HEK293 (cell line): Measurements from ENCODE around the gene NFATC3.

ENCODE experiments used
- CTCF ChIA-PET: fragments of 350-600 bp; formaldehyde crosslinking; extraction: SDS; loops from one replicate; lab custom pipeline; 2021; ENCODE audit warnings: antibody characterized with exemption; lab: Yijun Ruan, JAX
- POLR2A ChIA-PET: fragments of 300-600 bp; formaldehyde crosslinking; extraction: SDS; loops from one replicate; lab custom pipeline; 2020; ENCODE audit warnings: antibody characterized with exemption, inconsistent platforms; lab: Yijun Ruan, JAX
- H3K27ac ChIP-seq: fragments of 200-500 bp; sonication (Bioruptor generic); 2 replicates; pipeline ENCODE4 v1.5.1; 2014; ENCODE audit warnings: low read depth, low read length, control low read depth, inconsistent platforms; ENCODE audit errors: extremely low read depth
- H3K36me3 ChIP-seq, 2 experiments: fragments of 200-500 bp in 1 of 2; sonication (Bioruptor generic) in 1 of 2; 1 replicate in 1 of 2; 2 replicates in 1 of 2; pipeline ENCODE4 v1.5.1; 2014 to 2017; ENCODE audit warnings: inconsistent platforms in 2 of 2, low read length in 2 of 2; ENCODE audit not compliant: control insufficient read depth in 2 of 2, insufficient read depth in 1 of 2
- H3K4me1 ChIP-seq: fragments of 200-500 bp; sonication (Bioruptor generic); 2 replicates; pipeline ENCODE4 v1.5.1; 2014; ENCODE audit warnings: mild to moderate bottlenecking, low read length, inconsistent platforms; ENCODE audit not compliant: control insufficient read depth, insufficient read depth
- H3K4me3 ChIP-seq: 2 replicates; pipeline ENCODE4 v1.5.1; 2011; ENCODE audit warnings: low read depth, mild to moderate bottlenecking, control low read depth, low read length, moderate library complexity
- H3K9me3 ChIP-seq: fragments of 200-500 bp; sonication (Bioruptor generic); 2 replicates; pipeline ENCODE4 v1.5.1; 2014; ENCODE audit warnings: low read depth, low read length, inconsistent platforms; ENCODE audit not compliant: control insufficient read depth, insufficient read depth
- GLI2 ChIP-seq: fragments of 450-650 bp; formaldehyde crosslinking; IDR thresholded peaks from 2 replicates; pipeline ENCODE4; 2017; ENCODE audit warnings: missing biosample characterization, missing genetic modification characterization, low read depth, borderline replicate concordance
- HIC1 ChIP-seq: fragments of 450-650 bp; formaldehyde crosslinking; IDR thresholded peaks from 2 replicates; pipeline ENCODE4 v1.5.1; 2016; ENCODE audit warnings: missing biosample characterization, missing genetic modification characterization
- ZBTB11 ChIP-seq: fragments of 450-650 bp; formaldehyde crosslinking; conservative IDR thresholded peaks from 2 replicates; pipeline ENCODE4 v1.5.1; 2016; ENCODE audit warnings: low read depth, missing biosample characterization, missing genetic modification characterization
- ZBTB20 ChIP-seq: fragments of 450-650 bp; formaldehyde crosslinking; IDR thresholded peaks from 2 replicates; pipeline ENCODE4 v1.5.1; 2016; ENCODE audit warnings: missing biosample characterization, missing genetic modification characterization
- ZBTB26 ChIP-seq: fragments of 450-650 bp; formaldehyde crosslinking; optimal IDR thresholded peaks from 2 replicates; pipeline ENCODE3; 2016; ENCODE audit warnings: missing biosample characterization, mild to moderate bottlenecking, missing genetic modification characterization
- ZBTB7A ChIP-seq: fragments of 450-650 bp; formaldehyde crosslinking; IDR thresholded peaks from 2 replicates; pipeline ENCODE4 v1.5.1; 2016; ENCODE audit warnings: low read depth, missing biosample characterization, missing genetic modification characterization
- ZNF184 ChIP-seq: fragments of 450-650 bp; IDR thresholded peaks from 2 replicates; pipeline ENCODE4 v1.5.1; 2018; ENCODE audit warnings: missing biosample characterization, mild to moderate bottlenecking, missing genetic modification characterization
- ZNF248 ChIP-seq: fragments of 450-650 bp; formaldehyde crosslinking; IDR thresholded peaks from 2 replicates; pipeline ENCODE4 v1.5.1; 2017; ENCODE audit warnings: missing biosample characterization, missing genetic modification characterization
- ZNF354C ChIP-seq: fragments of 450-650 bp; formaldehyde crosslinking; IDR thresholded peaks from 2 replicates; pipeline ENCODE4 v1.5.1; 2016; ENCODE audit warnings: missing biosample characterization, missing genetic modification characterization, low read depth, borderline replicate concordance
- ZNF596 ChIP-seq: fragments of 450-650 bp; IDR thresholded peaks from 2 replicates; pipeline ENCODE4 v1.5.0; 2018; ENCODE audit warnings: missing biosample characterization, mild to moderate bottlenecking, missing genetic modification characterization, moderate library complexity
- ZNF600 ChIP-seq: fragments of 450-650 bp; formaldehyde crosslinking; IDR thresholded peaks from 2 replicates; pipeline ENCODE4 v1.5.1; 2016; ENCODE audit warnings: missing biosample characterization, missing genetic modification characterization
- ZNF621 ChIP-seq: fragments of 450-650 bp; formaldehyde crosslinking; IDR thresholded peaks from 2 replicates; pipeline ENCODE4 v1.5.1; 2017; ENCODE audit warnings: missing biosample characterization, missing genetic modification characterization
- ZNF639 ChIP-seq: fragments of 450-650 bp; formaldehyde crosslinking; IDR thresholded peaks from 2 replicates; pipeline ENCODE4 v1.5.1; 2016; ENCODE audit warnings: missing biosample characterization, missing genetic modification characterization
- ZNF701 ChIP-seq: fragments of 450-650 bp; formaldehyde crosslinking; IDR thresholded peaks from 2 replicates; pipeline ENCODE4 v1.5.1; 2016; ENCODE audit warnings: missing biosample characterization, missing genetic modification characterization
- ZNF768 ChIP-seq: fragments of 450-650 bp; formaldehyde crosslinking; IDR thresholded peaks from 2 replicates; pipeline ENCODE4 v1.5.1; 2018; ENCODE audit warnings: missing biosample characterization, mild to moderate bottlenecking, missing genetic modification characterization
- ZNF830 ChIP-seq: fragments of 450-650 bp; IDR thresholded peaks from 2 replicates; pipeline ENCODE4 v1.5.0; 2018; ENCODE audit warnings: missing biosample characterization, missing genetic modification characterization, low read depth, mild to moderate bottlenecking, moderate library complexity
- ZSCAN23 ChIP-seq: fragments of 450-650 bp; formaldehyde crosslinking; IDR thresholded peaks from 2 replicates; pipeline ENCODE4 v1.5.1; 2016; ENCODE audit warnings: missing biosample characterization, missing genetic modification characterization
- ZSCAN5A ChIP-seq: fragments of 450-650 bp; formaldehyde crosslinking; IDR thresholded peaks from 2 replicates; pipeline ENCODE4 v1.5.1; 2016; ENCODE audit warnings: missing biosample characterization, missing genetic modification characterization

NFATC3 gene

GRCh38 chr16:68259007-68259825 is 174.0 kb downstream of the NFATC3 start:
- TF ChIP-seq ZNF184, result no peak
- TF ChIP-seq GLI2 (tag by site-specific recombination), result no peak
- TF ChIP-seq ZNF248 (tag by site-specific recombination), result no peak
- no peak for TF ChIP-seq ZNF354C
- no peak for TF ChIP-seq ZNF600 (tag by site-specific recombination)
- no peak for TF ChIP-seq ZSCAN5A (tag by site-specific recombination)
- TF ChIP-seq ZNF701 (tag by site-specific recombination), result no peak
- TF ChIP-seq ZNF830 (tag by site-specific recombination), result no peak
- no peak for TF ChIP-seq ZNF621 (tag by site-specific recombination)
- no peak for TF ChIP-seq ZNF639 (tag by site-specific recombination)
- no peak for TF ChIP-seq ZBTB11
- no peak for TF ChIP-seq ZBTB7A (tag by site-specific recombination)
- TF ChIP-seq ZNF768 (tag by site-specific recombination), result no peak
- TF ChIP-seq ZBTB20 (tag by site-specific recombination), result no peak
- TF ChIP-seq ZNF596 (tag by site-specific recombination), result no peak
- TF ChIP-seq HIC1 (tag by site-specific recombination), result no peak
- no peak for TF ChIP-seq ZSCAN23 (tag by site-specific recombination)
- TF ChIP-seq ZBTB26 (tag by site-specific recombination), result no peak
- ChIA-PET POLR2A (interaction anchor here (1.7 to 3.4 kb wide), 3 partner anchors 14 to 52 kb away, joined by 4 to 11 read pairs (median 4); partner anchors contain the start of genes ESRP2, PLA2G15, PRMT7 and SLC7A6OS), CTCF (interaction anchor here (0.6 to 8.2 kb wide), 4 partner anchors 25 to 565 kb away, joined by 3 to 151 read pairs (median 8); no protein-coding TSS in a partner anchor)
- Histone ChIP-seq H3K4me1 (no peaks in the 10 kb centered on the region), H3K27ac (no peak overlapping the region), H3K4me3 (no peak overlapping the region), H3K36me3 (peaks cover 0 to 47% of the 10 kb centered on the region in 2 experiments; a peak in 2 of 3 replicates), H3K9me3 (no peaks in the 10 kb centered on the region)
